H9 (cell line): ENCODE results near the gene MAPK13. TPM values are rescaled to one million over a fixed set of nuclear protein-coding genes. Genes with fewer than 3 reads are reported as not detected.

ENCODE experiments used
- DNase-seq: peaks from one replicate; pipeline ENCODE4 v3.0.0-alpha.2; 2017
- H2AFZ ChIP-seq: one replicate; pipeline ENCODE4 v1.6.1; 2013; ENCODE audit warnings: mild to moderate bottlenecking, low read length, control low read depth, moderate library complexity
- H2AK5ac ChIP-seq: 2 replicates; pipeline ENCODE4 v1.6.1; 2013; ENCODE audit warnings: low read length, control low read depth, mixed read lengths; ENCODE audit not compliant: insufficient read length
- H2BK120ac ChIP-seq: one replicate; pipeline ENCODE4 v1.6.1; 2013; ENCODE audit warnings: low read depth, mild to moderate bottlenecking, low read length, control low read depth, inconsistent platforms; ENCODE audit not compliant: poor library complexity, severe bottlenecking
- H2BK12ac ChIP-seq: 2 replicates; pipeline ENCODE4 v1.6.1; 2013; ENCODE audit warnings: low read length, control low read depth, mixed read lengths, low read depth; ENCODE audit not compliant: insufficient read length
- H2BK15ac ChIP-seq: 2 replicates; pipeline ENCODE4 v1.6.1; 2013; ENCODE audit warnings: low read depth, low read length, control low read depth
- H2BK20ac ChIP-seq: one replicate; pipeline ENCODE4 v1.6.1; 2013; ENCODE audit warnings: low read depth, mild to moderate bottlenecking, low read length, control low read depth, inconsistent platforms; ENCODE audit not compliant: poor library complexity, severe bottlenecking
- H2BK5ac ChIP-seq: 2 replicates; pipeline ENCODE4 v1.6.1; 2013; ENCODE audit warnings: low read length, control low read depth, mixed read lengths; ENCODE audit not compliant: insufficient read length
- H3K14ac ChIP-seq: 2 replicates; pipeline ENCODE4 v1.6.1; 2013; ENCODE audit warnings: low read length, control low read depth; ENCODE audit not compliant: insufficient read depth
- H3K18ac ChIP-seq: 2 replicates; pipeline ENCODE4 v1.6.1; 2013; ENCODE audit warnings: low read depth, mild to moderate bottlenecking, mixed read lengths, low read length, control low read depth; ENCODE audit not compliant: insufficient read length
- H3K23ac ChIP-seq: 2 replicates; pipeline ENCODE4 v1.6.1; 2013; ENCODE audit warnings: low read length, control low read depth, mixed read lengths, low read depth; ENCODE audit not compliant: insufficient read length
- H3K23me2 ChIP-seq: 2 replicates; pipeline ENCODE4 v1.6.1; 2013; ENCODE audit warnings: low read depth, mild to moderate bottlenecking, mixed read lengths, low read length, control low read depth; ENCODE audit not compliant: insufficient read length, poor library complexity, severe bottlenecking
- H3K27ac ChIP-seq: 2 replicates; pipeline ENCODE4 v1.5.1; 2013; ENCODE audit warnings: low read length, control low read depth, mixed read lengths, low read depth; ENCODE audit not compliant: insufficient read length
- H3K27me3 ChIP-seq: 2 replicates; pipeline ENCODE4 v1.6.1; 2013; ENCODE audit warnings: low read length, control low read depth, inconsistent platforms; ENCODE audit not compliant: insufficient read depth
- H3K4ac ChIP-seq: 2 replicates; pipeline ENCODE4 v1.6.1; 2013; ENCODE audit warnings: low read depth, mild to moderate bottlenecking, control low read depth, inconsistent platforms, low read length, moderate library complexity
- H3K4me1 ChIP-seq: 2 replicates; pipeline ENCODE4 v1.6.1; 2013; ENCODE audit warnings: low read length, control low read depth, inconsistent platforms; ENCODE audit not compliant: insufficient read depth
- H3K4me2 ChIP-seq: 2 replicates; pipeline ENCODE4 v1.6.1; 2013; ENCODE audit warnings: low read length, control low read depth, mixed read lengths; ENCODE audit not compliant: insufficient read length, insufficient read depth
- H3K56ac ChIP-seq: 2 replicates; pipeline ENCODE4 v1.6.1; 2013; ENCODE audit warnings: low read depth, mild to moderate bottlenecking, mixed read lengths, low read length, control low read depth; ENCODE audit not compliant: insufficient read length
- H3K79me1 ChIP-seq: 2 replicates; pipeline ENCODE4 v1.6.1; 2013; ENCODE audit warnings: low read depth, mild to moderate bottlenecking, moderate library complexity, low read length, control low read depth, inconsistent platforms; ENCODE audit not compliant: insufficient read depth, poor library complexity, severe bottlenecking
- H3K79me2 ChIP-seq: 2 replicates; pipeline ENCODE4 v1.6.1; 2013; ENCODE audit warnings: low read length, control low read depth, inconsistent platforms; ENCODE audit not compliant: insufficient read depth
- H3K9ac ChIP-seq: 2 replicates; pipeline ENCODE4 v1.6.1; 2013; ENCODE audit warnings: low read length, control low read depth, mixed read lengths; ENCODE audit not compliant: insufficient read length; ENCODE audit errors: extremely low read depth
- H3K9me3 ChIP-seq: one replicate; pipeline ENCODE4 v1.6.1; 2013; ENCODE audit warnings: low read depth, low read length, inconsistent platforms; ENCODE audit not compliant: control insufficient read depth
- H3T11ph ChIP-seq: one replicate; pipeline ENCODE4 v1.6.1; 2013; ENCODE audit warnings: mild to moderate bottlenecking, low read length, control low read depth, inconsistent platforms
- H4K20me1 ChIP-seq: one replicate; pipeline ENCODE4 v1.6.1; 2013; ENCODE audit not compliant: control insufficient read depth, insufficient read length, insufficient read depth
- H4K5ac ChIP-seq: 2 replicates; pipeline ENCODE4 v1.6.1; 2013; ENCODE audit warnings: low read depth, mild to moderate bottlenecking, mixed read lengths, low read length, control low read depth; ENCODE audit not compliant: insufficient read length
- H4K8ac ChIP-seq: replicated peaks from 2 replicates; pipeline ENCODE4 v1.6.1; 2013; ENCODE audit warnings: low read length, control low read depth, mixed read lengths, low read depth; ENCODE audit not compliant: insufficient read length
- H4K91ac ChIP-seq: 2 replicates; pipeline ENCODE4 v1.6.1; 2013; ENCODE audit warnings: low read depth, mild to moderate bottlenecking, moderate library complexity, mixed read lengths, low read length, control low read depth; ENCODE audit not compliant: insufficient read length
- H3K27ac Mint-ChIP-seq, 3 experiments: 2 replicates in 2 of 3; 3 replicates in 1 of 3; pipeline ENCODE4 v1.8.0; 2020 to 2021; ENCODE audit warnings: mixed read lengths in 3 of 3, mild to moderate bottlenecking in 1 of 3, moderate library complexity in 1 of 3
- H3K27me3 Mint-ChIP-seq: 2 replicates; pipeline ENCODE4 v1.8.0; 2021; ENCODE audit warnings: low read depth, mild to moderate bottlenecking, moderate library complexity, mixed read lengths
- H3K36me3 Mint-ChIP-seq, 3 experiments: 2 replicates in 2 of 3; 3 replicates in 1 of 3; pipeline ENCODE4 v1.8.0; 2020 to 2021; ENCODE audit warnings: low read depth in 3 of 3, mixed read lengths in 3 of 3; ENCODE audit not compliant: insufficient read depth in 1 of 3
- H3K4me1 Mint-ChIP-seq, 2 experiments: 2 replicates each; pipeline ENCODE4 v1.8.0; 2020; ENCODE audit warnings: mixed read lengths in 2 of 2
- H3K4me3 Mint-ChIP-seq, 2 experiments: 2 replicates in 1 of 2; 3 replicates in 1 of 2; pipeline ENCODE4 v1.8.0; 2020 to 2021; ENCODE audit warnings: mild to moderate bottlenecking in 2 of 2, mixed read lengths in 2 of 2, moderate library complexity in 1 of 2
- H3K9me3 Mint-ChIP-seq, 2 experiments: 2 replicates in 1 of 2; 3 replicates in 1 of 2; pipeline ENCODE4 v1.8.0; 2020; ENCODE audit warnings: mild to moderate bottlenecking in 2 of 2, mixed read lengths in 2 of 2, moderate library complexity in 1 of 2
- WGBS: extraction: QIAGEN DNeasy Blood & Tissue Kit; methylation state at CpG from one replicate; pipeline ENCODE4 v1.1.7; 2013; ENCODE audit warnings: missing lambda C conversion rate, low lambda C conversion rate, mixed read lengths; ENCODE audit not compliant: insufficient read length; ENCODE audit errors: extremely low coverage; 5-methylcytosine and 5-hydroxymethylcytosine counted together
- total RNA-seq: library from RNA; stranded (reverse); gene quantifications from 2 replicates; pipeline ENCODE4 v1.2.1, GENCODE V29; 2021
- TF ChIP-seq, protein P1 (sequence below): fragments of 200-600 bp; sonication (generic); conservative IDR thresholded peaks from 3 replicates; pipeline ENCODE4 v1.8.0; 2021; ENCODE audit warnings: antibody characterized with exemption, mild to moderate bottlenecking

Gene MAPK13
- total RNA-seq, 1 experiment from 2014 or later = 18.9 TPM

GRCh38 chr6:36169023-36170007, 39.0 kb downstream of the MAPK13 start:
- Histone ChIP-seq H3K23me2 (no peaks in the 10 kb centered on the region), H3K14ac (no peak overlapping the region; the same call in 1 of the 2 replicates), H3K27me3 (no peaks in the 10 kb centered on the region), H3K23ac (no peak overlapping the region), H2BK15ac (no peak overlapping the region), H2AFZ (no peak overlapping the region), H3K9ac (no peak overlapping the region), H3K27ac (no peak overlapping the region), H2BK20ac (no peak overlapping the region), H2BK120ac (no peak overlapping the region), H2BK12ac (no peak overlapping the region), H3K79me2 (no peaks in the 10 kb centered on the region), H2BK5ac (no peak overlapping the region), H4K20me1 (no peaks in the 10 kb centered on the region), H3T11ph (no peak overlapping the region), H3K4me1 (no peaks in the 10 kb centered on the region), H4K91ac (no peak overlapping the region), H3K4ac (no peak overlapping the region), H3K4me2 (no peak overlapping the region), H3K18ac (no peak overlapping the region), H4K5ac (no peak overlapping the region), H2AK5ac (no peak overlapping the region), H3K79me1 (no peaks in the 10 kb centered on the region), H3K9me3 (no peaks in the 10 kb centered on the region), H4K8ac (no peak overlapping the region), H3K56ac (no peak overlapping the region)
- WGBS = no CpG with 5 or more reads among the region's 2 CpGs
- TF ChIP-seq, protein P1, sequence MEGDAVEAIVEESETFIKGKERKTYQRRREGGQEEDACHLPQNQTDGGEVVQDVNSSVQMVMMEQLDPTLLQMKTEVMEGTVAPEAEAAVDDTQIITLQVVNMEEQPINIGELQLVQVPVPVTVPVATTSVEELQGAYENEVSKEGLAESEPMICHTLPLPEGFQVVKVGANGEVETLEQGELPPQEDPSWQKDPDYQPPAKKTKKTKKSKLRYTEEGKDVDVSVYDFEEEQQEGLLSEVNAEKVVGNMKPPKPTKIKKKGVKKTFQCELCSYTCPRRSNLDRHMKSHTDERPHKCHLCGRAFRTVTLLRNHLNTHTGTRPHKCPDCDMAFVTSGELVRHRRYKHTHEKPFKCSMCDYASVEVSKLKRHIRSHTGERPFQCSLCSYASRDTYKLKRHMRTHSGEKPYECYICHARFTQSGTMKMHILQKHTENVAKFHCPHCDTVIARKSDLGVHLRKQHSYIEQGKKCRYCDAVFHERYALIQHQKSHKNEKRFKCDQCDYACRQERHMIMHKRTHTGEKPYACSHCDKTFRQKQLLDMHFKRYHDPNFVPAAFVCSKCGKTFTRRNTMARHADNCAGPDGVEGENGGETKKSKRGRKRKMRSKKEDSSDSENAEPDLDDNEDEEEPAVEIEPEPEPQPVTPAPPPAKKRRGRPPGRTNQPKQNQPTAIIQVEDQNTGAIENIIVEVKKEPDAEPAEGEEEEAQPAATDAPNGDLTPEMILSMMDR = no peak
- no peaks in the 10 kb centered on the region for H3K36me3 Mint-ChIP-seq
- H3K27me3 Mint-ChIP-seq = peaks cover 4% of the 10 kb centered on the region; the same call in 1 of the 2 replicates
- no peak overlapping the region for H3K27ac Mint-ChIP-seq
- H3K4me3 Mint-ChIP-seq = no peak overlapping the region
- H3K4me1 Mint-ChIP-seq = no peaks in the 10 kb centered on the region
- H3K9me3 Mint-ChIP-seq = peaks cover 0 to 3% of the 10 kb centered on the region in 2 experiments; a peak in 1 of 5 replicates
- DNase-seq = no peak
